Measurements from ENCODE around the gene SLAMF9. TPM values are rescaled to one million over a fixed set of nuclear protein-coding genes. Genes with fewer than 3 reads are reported as not detected.
A peak's percentile ranks its signal among the peaks of the same experiment; 100 is the strongest.

The SLAMF9 gene
- total and polyA plus RNA-seq, 11 donors: 0.24 to 0.88 TPM; not detected in 9

DNA sequence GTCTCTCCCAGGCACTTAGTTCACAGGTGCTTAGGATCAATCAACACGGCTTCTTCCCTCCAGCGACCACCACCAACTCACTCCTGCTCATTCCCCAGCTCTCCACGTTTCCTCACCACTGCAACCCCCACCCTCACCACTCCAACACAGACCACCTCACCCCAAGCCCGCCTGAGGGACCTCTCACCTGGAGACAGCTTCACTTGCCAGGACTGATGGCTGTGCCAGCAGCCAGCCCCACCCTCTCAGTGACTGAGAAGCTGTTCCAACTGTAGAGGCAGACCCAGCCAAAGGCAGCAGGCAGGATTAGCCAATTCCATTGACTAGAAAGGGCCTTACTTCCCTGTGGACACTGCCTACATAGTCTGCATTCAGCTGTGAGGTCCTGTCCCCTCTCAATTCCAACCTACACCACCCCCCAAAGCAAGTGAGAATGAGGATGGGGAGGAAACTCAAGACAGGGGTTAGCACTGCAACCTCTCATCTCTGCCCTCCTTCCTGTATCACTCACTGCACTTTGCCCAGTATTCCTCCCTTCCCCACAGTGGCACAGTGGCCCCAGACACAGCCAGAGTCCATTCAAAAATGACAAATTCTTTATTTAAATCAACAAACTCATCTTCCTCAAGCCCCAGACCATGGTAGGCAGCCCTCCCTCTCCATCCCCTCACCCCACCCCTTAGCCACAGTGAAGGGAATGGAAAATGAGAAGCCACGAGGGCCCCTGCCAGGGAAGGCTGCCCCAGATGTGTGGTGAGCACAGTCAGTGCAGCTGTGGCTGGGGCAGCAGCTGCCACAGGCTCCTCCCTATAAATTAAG is 36.3 kb downstream of the SLAMF9 start:
- no peak for DNase-seq
- Histone ChIP-seq H3K9me3 (no peaks in the 10 kb centered on the region), H3K4me1 (peaks cover 8 to 81% (median 58%) of the 10 kb centered on the region in 12 donors), H3K27me3 (no peaks in the 10 kb centered on the region), H3K27ac (peak overlapping the region in 1 of 12 donors; percentile 7), H3K36me3 (peaks cover 0 to 56% (median 43%) of the 10 kb centered on the region in 9 donors), H3K4me3 (no peak overlapping the region)
- ATAC-seq: peak in 1 of 4 donors; percentile 2
- TF ChIP-seq CTCF (IDR thresholded peaks at IDR 0.05) (no peak), POLR2A (IDR thresholded peaks at IDR 0.05) (no peak)
- WGBS, 4 donors: 76 to 85% (median 81%) methylated on average over 5 of the region's 5 CpGs
- intact Hi-C loops (cut with DNase I): no loop called here

- no peaks in the 10 kb centered on the region for H3K9me3 ChIP-seq
- intact Hi-C loops (cut with DNase I): no loop called here
- H3K27me3 ChIP-seq: no peaks in the 10 kb centered on the region
- peaks cover 0 to 55% (median 43%) of the 10 kb centered on the region in 9 donors for H3K36me3 ChIP-seq
- peak overlapping the region in 11 of 12 donors; percentile 3 to 55 (median 23) for H3K27ac ChIP-seq
- peaks cover 8 to 75% (median 55%) of the 10 kb centered on the region in 12 donors for H3K4me1 ChIP-seq
- DNase-seq (no peak), ATAC-seq (peak; percentile 36 to 53 (median 46))
- 35 to 44% (median 40%) methylated on average over 9 of the region's 9 CpGs for WGBS, 4 donors
- H3K4me3 ChIP-seq: no peak overlapping the region
- TF ChIP-seq POLR2A (IDR thresholded peaks at IDR 0.05): no peak
- no peak for TF ChIP-seq CTCF (IDR thresholded peaks at IDR 0.05)
These were observed 37.6 kb downstream of the SLAMF9 start for GRCh38 chr1:159916242-159917051.

GRCh38 chr1:159915571-159916241 is 38.3 kb downstream of the SLAMF9 start:
- ATAC-seq (peak in 2 of 4 donors; percentile 2 to 22), DNase-seq (no peak)
- H3K9me3 ChIP-seq: no peaks in the 10 kb centered on the region
- H3K27me3 ChIP-seq: no peaks in the 10 kb centered on the region
- no peak overlapping the region for H3K4me3 ChIP-seq
- intact Hi-C loops (cut with DNase I): no loop called here
- 36 to 48% (median 43%) methylated on average over 5 of the region's 5 CpGs for WGBS, 4 donors
- peaks cover 6 to 75% (median 55%) of the 10 kb centered on the region in 12 donors for H3K4me1 ChIP-seq
- peak overlapping the region in 10 of 12 donors; percentile 3 to 55 (median 21) for H3K27ac ChIP-seq
- TF ChIP-seq CTCF (IDR thresholded peaks at IDR 0.05) (no peak), POLR2A (IDR thresholded peaks at IDR 0.05) (no peak)
- peaks cover 0 to 48% (median 40%) of the 10 kb centered on the region in 9 donors for H3K36me3 ChIP-seq
